KG1 (cell line): ENCODE measurements around the gene SHISA5.
"Not testable (repeated sequence)": the region's sequence is repeated elsewhere in the genome, so short reads cannot be mapped to it uniquely, and the experiment has no call there.

ENCODE experiments used
- DNase-seq: peaks from one replicate; lab custom pipeline; 2025; lab: John Stamatoyannopoulos, UW

The SHISA5 gene

DNA sequence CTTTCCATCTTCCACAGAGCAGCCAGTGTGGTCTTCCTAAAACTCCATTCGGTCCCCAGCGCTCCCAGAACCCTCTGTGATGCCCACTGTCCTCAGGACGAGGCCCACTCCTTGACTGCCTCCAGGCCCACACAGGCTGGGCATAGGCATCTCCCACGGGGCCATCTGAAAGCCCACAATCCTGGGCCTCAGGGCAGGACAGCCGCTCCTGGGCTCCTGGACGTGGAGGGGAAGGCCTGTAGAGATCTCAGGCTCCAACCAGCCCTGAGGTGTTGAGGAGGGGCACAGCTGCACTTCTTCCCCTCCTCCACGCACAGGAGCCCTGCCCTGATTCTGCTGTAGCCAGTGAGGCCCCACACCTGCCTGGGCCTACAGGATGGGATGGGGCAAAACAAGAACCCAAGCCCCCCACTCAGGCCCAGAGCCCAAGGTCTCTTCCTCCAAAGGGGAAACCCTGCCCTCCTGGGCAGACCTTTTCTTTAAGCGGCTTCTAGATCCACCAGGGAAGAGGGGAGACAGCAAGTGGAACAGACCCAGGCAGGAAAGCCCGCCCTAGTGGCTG is 25.9 kb downstream of the SHISA5 start:
- DNase-seq: no peak

- no peak for DNase-seq
These were observed 27.4 kb downstream of the SHISA5 start for GRCh38 chr3:48476426-48477053.

- DNase-seq: no peak
These were observed 28.8 kb downstream of the SHISA5 start for GRCh38 chr3:48475188-48475587.

DNA sequence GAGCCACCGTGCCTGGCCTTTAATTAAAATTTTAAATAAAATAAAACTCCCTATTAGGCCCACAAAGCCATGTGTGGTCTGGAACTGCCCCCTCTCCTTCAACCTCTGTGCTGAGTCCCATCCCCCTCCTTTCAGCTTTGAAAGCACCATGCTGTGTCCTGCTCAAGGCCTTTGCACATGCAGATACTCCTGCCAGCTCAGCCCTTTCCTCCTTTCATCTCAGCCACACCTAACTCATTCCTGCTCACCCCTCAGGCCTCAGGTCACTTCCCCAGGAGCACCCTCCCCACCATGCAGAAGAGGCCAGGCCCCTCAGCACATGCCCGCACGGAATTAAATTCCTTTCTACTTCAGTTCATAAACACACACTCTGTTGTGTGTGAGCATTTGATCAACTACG is 29.4 kb downstream of the SHISA5 start:
- DNase-seq: no peak

DNA sequence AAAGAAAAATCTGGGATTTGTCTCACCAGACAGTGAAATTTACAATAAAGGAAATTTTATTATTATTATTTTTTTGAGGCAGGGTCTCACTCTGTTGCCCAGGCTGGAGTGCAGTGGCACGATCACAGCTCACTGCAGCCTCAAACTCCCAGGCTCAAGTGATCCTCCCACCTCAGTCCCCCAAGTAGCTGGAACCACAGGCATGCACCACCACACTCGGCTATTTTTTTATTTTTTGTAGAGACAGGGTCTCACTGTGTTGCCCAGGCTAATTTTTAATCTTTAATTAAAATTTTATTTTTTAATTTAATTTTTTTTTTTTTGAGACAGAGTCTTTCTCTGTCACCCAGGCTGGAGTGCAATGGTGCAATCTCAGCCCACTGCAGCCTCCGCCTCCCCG is 29.9 kb downstream of the SHISA5 start:
- DNase-seq: not testable (repeated sequence)

- DNase-seq: no peak
These were observed 30.4 kb downstream of the SHISA5 start for GRCh38 chr3:48473617-48473952.

- peak; percentile 92 for DNase-seq
These were observed 30.9 kb downstream of the SHISA5 start for GRCh38 chr3:48472923-48473616.

DNA sequence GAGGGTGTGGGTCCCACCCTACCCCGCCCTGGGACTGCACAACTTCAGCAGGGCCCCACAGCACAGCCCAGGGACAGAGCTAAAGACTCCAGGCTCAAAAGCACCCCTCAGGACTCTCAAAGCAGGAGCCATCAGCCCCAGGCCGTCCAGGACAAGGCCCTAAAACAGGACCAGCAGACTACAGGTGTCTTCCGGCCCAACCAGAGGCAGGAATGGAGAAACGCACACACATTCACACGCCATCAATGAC is 31.4 kb downstream of the SHISA5 start:
- DNase-seq: no peak

DNA sequence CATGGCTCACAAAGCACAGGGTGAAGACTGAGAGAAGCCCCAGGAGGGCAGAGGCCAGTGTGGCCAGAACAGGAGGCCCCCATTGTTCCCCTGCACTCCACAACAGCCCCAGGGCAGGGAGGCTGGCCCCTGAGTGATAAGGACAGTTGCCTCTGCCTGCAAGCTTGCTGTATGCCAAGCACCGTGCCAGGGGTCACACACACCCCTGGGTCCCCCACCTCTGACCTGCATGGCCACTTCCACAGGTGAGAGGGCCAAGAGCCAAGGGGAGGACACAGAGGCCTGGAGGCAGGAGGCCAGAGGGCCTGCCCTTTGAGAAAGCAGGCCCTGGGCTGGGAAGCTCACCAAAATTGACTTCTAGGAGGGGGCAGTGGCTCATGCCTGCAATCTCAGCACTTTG is 33.7 kb downstream of the SHISA5 start:
- DNase-seq: no peak

DNA sequence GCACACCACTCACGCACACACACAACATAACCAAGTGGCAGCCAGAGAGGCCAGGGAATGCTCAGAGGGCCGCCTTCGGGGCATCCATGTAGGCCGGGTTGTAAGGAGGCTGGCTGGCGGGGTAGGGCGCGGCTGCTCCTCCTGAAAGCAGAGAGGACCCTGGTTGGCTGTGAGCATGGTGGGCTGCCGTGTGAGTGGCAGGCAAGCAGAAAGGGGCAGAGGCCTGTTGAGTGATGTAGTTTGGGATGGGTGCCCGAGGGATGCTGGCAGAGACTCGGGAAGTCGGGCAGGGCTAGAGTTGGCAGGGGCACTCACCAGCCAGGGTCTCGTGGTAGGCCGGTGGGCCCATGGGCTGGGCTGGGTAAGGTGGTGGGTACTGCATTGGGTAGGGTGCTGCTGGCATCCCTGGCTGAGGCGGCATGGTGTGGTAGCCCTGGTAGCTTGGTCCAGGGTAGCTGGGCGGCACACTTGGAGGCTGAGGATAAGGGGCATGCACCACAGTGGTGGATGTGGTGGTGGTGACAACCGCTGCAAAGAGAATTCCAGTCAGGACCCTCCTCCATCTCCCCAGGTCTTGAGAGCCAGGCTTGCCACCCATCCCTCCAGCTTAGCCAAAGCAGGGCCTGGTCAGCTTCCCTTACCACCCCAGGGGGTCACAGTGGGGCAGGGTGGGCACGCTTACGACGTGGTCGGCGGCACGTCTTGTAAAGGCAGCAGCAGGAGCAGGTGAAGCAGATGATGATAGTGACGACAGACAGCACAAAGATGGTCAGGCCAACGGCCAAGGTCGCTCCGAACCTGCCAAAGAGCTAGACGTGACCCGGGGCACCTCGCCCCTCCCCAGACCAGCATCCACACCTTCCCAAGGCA is 34.7 kb downstream of the SHISA5 start:
- DNase-seq: no peak

DNA sequence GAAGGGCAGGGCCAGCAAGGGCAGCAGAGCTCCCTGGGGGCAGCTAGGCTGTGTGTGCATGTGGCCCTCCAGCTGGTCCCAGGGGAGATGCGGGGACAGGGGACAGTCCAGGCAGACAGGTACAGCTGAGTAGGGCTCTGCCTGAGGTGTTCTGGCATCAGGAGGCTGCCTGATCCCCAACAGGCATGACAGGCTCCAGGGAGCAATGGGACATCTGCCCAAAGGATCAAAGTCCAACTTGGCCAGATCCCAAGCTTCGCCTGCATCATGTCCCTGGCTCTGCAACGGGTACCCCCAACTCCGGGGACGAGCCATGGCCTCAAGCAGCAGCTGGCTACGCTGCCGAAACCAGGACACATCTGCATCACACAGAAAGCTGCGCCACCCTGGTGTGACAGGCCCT is 35.6 kb downstream of the SHISA5 start:
- DNase-seq: no peak

- no peak for DNase-seq
These were observed 36.3 kb downstream of the SHISA5 start for GRCh38 chr3:48467473-48468267.

DNA sequence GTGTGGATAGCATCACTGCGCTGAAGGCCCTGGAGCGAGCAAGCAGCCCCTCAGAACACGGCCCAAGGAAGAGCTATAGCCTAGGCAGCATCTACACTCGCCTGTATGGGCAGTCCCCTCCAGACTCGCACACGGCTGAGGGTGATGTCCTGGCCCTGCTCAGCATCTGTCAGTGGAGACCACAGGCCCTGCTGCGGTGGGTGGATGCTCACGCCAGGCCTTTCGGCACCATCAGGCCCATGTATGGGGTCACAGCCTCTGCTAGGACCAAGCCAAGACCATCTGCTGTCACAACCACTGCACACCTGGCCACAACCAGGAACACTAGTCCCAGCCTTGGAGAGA is 36.9 kb downstream of the SHISA5 start:
- DNase-seq: no peak

DNA sequence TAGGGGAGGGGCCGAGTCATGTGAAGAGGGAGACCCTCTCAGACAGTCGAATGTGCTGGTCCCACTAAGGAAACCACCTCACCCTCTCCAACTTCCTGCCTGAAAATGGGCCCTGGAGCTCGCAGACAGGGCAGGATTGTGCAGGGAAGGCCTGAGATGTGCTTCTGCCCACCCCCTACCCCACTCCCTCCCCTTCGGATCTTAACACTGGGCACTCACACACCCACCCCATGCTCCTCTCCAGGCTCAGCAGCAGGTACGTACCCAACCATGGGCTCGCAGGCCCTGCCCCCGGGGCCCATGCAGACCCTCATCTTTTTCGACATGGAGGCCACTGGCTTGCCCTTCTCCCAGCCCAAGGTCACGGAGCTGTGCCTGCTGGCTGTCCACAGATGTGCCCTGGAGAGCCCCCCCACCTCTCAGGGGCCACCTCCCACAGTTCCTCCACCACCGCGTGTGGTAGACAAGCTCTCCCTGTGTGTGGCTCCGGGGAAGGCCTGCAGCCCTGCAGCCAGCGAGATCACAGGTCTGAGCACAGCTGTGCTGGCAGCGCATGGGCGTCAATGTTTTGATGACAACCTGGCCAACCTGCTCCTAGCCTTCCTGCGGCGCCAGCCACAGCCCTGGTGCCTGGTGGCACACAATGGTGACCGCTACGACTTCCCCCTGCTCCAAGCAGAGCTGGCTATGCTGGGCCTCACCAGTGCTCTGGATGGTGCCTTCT is 37.4 kb downstream of the SHISA5 start:
- no peak for DNase-seq

- DNase-seq: peak; percentile 51
These were observed 38.2 kb downstream of the SHISA5 start for GRCh38 chr3:48465531-48466378.

DNA sequence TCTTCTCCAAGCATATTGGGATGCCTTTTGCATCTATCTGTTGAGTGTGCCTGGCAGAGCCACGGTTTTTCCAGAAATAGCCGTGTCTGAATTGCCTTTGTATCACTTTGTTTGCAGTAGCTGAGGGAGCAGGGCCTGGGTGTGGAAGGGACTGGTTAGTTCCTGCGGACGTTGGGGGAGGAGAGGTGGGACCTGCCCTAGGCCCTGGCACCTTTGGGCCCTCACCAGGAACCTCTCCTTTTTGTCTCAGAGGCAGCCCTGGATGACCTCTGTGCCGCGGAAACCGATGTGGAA is 38.8 kb downstream of the SHISA5 start:
- no peak for DNase-seq

DNA sequence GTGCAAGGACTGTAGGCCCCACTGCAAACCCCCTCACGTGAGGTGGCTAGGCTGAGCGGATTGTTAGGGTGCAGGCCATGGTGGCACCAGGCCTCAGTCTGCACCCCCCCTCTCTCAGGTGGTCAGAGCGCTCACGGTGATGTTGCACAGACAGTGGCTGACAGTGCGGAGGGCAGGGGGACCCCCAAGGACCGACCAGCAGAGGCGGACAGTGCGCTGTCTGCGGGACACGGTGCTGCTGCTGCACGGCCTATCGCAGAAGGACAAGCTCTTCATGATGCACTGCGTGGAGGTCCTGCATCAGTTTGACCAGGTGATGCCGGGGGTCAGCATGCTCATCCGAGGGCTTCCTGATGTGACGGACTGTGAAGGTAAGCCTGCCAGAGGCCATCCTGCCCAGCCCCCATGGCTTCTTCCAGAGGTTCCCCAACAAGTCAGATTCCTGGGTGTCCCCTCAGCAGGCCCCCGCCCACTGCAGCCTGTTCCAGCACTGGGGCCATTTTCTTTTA is 39.2 kb downstream of the SHISA5 start:
- DNase-seq: no peak

DNA sequence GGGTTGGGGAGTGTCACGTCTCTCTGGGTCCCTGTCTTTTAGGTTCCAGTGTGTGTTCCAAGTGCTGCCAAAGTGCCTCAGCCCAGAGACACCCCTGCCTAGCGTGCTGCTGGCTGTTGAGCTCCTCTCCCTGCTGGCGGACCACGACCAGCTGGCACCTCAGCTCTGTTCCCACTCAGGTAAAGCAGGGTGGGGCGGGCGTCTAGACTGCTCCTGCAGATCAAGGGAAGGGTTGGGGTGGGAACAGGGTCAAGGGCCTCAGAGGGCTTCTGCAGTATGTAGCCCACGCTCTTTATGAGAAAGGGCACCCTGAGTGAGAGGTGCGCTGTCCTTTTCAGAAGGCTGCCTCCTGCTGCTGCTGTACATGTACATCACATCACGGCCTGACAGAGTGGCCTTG is 40.3 kb downstream of the SHISA5 start:
- no peak for DNase-seq

- DNase-seq: not testable (repeated sequence)
These were observed 42.2 kb downstream of the SHISA5 start for GRCh38 chr3:48461767-48462166.

GRCh38 chr3:48460517-48460902 is 43.5 kb downstream of the SHISA5 start:
- DNase-seq: no peak
